Measurements from ENCODE around the gene MUC16. TPM values are rescaled to one million over a fixed set of nuclear protein-coding genes. Genes with fewer than 3 reads are reported as not detected.

MUC16 gene
- total and polyA plus RNA-seq, 4 donors, result under 0.01 TPM; not detected in 3

DNA sequence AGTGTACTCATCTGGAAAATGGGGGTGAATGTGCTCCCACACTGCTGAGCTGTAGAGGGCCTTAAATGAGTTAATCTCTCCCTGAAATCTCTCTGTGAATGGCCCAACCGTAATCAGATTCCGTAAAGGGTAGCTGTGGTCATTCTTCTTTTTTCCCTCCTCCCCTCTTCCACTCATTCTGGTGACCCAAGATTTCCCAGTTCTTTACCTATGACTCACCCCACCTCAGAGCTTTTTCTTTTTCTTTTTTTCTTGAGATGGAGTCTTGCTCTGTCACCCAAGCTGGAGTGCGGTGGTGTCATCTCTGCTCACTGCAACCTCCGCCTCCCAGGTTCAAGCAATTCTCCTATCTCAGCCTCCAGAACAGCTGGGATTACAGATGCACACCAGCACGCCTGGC is 33.3 kb upstream of the MUC16 start:
- Histone ChIP-seq H3K27me3 (ENCODE audit: control insufficient read depth in 4 of 4, insufficient read depth in 4 of 4, low read length in 3 of 4) (no peaks in the 10 kb centered on the region), H3K4me1 (ENCODE audit: control insufficient read depth in 4 of 4, insufficient read depth in 4 of 4, low read length in 3 of 4) (no peaks in the 10 kb centered on the region), H3K4me3 (ENCODE audit: low read depth in 1 of 3, low read length in 3 of 3) (no peak overlapping the region), H3K9ac (ENCODE audit: low read depth in 1 of 2, low read length in 2 of 2) (no peak overlapping the region), H3K36me3 (ENCODE audit: control insufficient read depth in 4 of 4, insufficient read depth in 3 of 4, low read depth in 1 of 4, low read length in 3 of 4) (no peaks in the 10 kb centered on the region), H3K9me3 (ENCODE audit: control insufficient read depth in 4 of 4, low read length in 3 of 4) (no peaks in the 10 kb centered on the region), H3K27ac (ENCODE audit: low read depth in 1 of 2, low read length in 2 of 2) (no peak overlapping the region)
- DNase-seq (ENCODE audit: low spot score), result no peak
- 91% methylated on average over 5 of the region's 5 CpGs for WGBS
- TF ChIP-seq, protein P1, sequence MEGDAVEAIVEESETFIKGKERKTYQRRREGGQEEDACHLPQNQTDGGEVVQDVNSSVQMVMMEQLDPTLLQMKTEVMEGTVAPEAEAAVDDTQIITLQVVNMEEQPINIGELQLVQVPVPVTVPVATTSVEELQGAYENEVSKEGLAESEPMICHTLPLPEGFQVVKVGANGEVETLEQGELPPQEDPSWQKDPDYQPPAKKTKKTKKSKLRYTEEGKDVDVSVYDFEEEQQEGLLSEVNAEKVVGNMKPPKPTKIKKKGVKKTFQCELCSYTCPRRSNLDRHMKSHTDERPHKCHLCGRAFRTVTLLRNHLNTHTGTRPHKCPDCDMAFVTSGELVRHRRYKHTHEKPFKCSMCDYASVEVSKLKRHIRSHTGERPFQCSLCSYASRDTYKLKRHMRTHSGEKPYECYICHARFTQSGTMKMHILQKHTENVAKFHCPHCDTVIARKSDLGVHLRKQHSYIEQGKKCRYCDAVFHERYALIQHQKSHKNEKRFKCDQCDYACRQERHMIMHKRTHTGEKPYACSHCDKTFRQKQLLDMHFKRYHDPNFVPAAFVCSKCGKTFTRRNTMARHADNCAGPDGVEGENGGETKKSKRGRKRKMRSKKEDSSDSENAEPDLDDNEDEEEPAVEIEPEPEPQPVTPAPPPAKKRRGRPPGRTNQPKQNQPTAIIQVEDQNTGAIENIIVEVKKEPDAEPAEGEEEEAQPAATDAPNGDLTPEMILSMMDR (IDR thresholded peaks at IDR 0.05; ENCODE audit: low read depth, low read length, missing input control), result no peak
- TF ChIP-seq, protein P2, sequence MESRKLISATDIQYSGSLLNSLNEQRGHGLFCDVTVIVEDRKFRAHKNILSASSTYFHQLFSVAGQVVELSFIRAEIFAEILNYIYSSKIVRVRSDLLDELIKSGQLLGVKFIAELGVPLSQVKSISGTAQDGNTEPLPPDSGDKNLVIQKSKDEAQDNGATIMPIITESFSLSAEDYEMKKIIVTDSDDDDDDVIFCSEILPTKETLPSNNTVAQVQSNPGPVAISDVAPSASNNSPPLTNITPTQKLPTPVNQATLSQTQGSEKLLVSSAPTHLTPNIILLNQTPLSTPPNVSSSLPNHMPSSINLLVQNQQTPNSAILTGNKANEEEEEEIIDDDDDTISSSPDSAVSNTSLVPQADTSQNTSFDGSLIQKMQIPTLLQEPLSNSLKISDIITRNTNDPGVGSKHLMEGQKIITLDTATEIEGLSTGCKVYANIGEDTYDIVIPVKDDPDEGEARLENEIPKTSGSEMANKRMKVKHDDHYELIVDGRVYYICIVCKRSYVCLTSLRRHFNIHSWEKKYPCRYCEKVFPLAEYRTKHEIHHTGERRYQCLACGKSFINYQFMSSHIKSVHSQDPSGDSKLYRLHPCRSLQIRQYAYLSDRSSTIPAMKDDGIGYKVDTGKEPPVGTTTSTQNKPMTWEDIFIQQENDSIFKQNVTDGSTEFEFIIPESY (IDR thresholded peaks at IDR 0.05), result no peak
- no peak for TF ChIP-seq GABPA (IDR thresholded peaks at IDR 0.05 in 1 of 2, conservative IDR thresholded peaks at IDR 0.05 in 1 of 2)
- TF ChIP-seq FOXA2 (IDR thresholded peaks at IDR 0.05), result no peak
- no peak for TF ChIP-seq HNF4G (IDR thresholded peaks at IDR 0.05)
- TF ChIP-seq, protein P3, sequence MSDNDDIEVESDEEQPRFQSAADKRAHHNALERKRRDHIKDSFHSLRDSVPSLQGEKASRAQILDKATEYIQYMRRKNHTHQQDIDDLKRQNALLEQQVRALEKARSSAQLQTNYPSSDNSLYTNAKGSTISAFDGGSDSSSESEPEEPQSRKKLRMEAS (IDR thresholded peaks at IDR 0.05), result no peak
- TF ChIP-seq TAF1 (conservative IDR thresholded peaks at IDR 0.05), result no peak
- no peak for TF ChIP-seq HNF4A (conservative IDR thresholded peaks at IDR 0.05)
- TF ChIP-seq FOXA1 (IDR thresholded peaks at IDR 0.05), result no peak
- TF ChIP-seq SP1 (IDR thresholded peaks at IDR 0.05), result no peak
- TF ChIP-seq NR2F2 (IDR thresholded peaks at IDR 0.05), result no peak
- TF ChIP-seq, protein P4, sequence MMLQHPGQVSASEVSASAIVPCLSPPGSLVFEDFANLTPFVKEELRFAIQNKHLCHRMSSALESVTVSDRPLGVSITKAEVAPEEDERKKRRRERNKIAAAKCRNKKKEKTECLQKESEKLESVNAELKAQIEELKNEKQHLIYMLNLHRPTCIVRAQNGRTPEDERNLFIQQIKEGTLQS (IDR thresholded peaks at IDR 0.05), result no peak

DNA sequence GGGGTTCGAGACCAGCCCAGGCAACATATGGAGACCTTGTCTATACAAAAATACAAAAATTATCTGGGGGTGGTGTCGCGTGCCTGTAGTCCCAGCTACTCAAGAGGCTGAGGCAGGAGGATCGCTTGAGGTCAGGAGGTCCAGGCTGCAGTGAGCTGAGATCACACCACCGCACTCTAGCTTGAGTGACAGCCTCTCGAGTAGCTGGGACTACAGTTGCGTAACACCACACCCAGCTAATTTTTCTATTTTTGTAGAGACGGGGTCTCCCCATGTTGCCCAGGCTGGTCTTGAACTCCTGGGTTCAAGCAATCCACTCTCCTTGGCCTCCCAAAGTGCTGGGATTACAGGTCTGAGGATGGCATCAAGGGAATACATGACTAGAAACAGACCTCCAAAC is 30.8 kb upstream of the MUC16 start:
- Histone ChIP-seq H3K4me3 (ENCODE audit: low read depth in 1 of 3, low read length in 3 of 3) (no peak overlapping the region), H3K4me1 (ENCODE audit: control insufficient read depth in 4 of 4, insufficient read depth in 4 of 4, low read length in 3 of 4) (no peaks in the 10 kb centered on the region), H3K9me3 (ENCODE audit: control insufficient read depth in 4 of 4, low read length in 3 of 4) (no peaks in the 10 kb centered on the region), H3K9ac (ENCODE audit: low read depth in 1 of 2, low read length in 2 of 2) (no peak overlapping the region), H3K36me3 (ENCODE audit: control insufficient read depth in 4 of 4, insufficient read depth in 3 of 4, low read depth in 1 of 4, low read length in 3 of 4) (no peaks in the 10 kb centered on the region), H3K27ac (ENCODE audit: low read depth in 1 of 2, low read length in 2 of 2) (no peak overlapping the region), H3K27me3 (ENCODE audit: control insufficient read depth in 4 of 4, insufficient read depth in 4 of 4, low read length in 3 of 4) (no peaks in the 10 kb centered on the region)
- 83% methylated on average over 8 of the region's 8 CpGs for WGBS
- TF ChIP-seq YY1 (IDR thresholded peaks at IDR 0.05) (no peak), RAD21 (IDR thresholded peaks at IDR 0.05) (no peak), SP1 (IDR thresholded peaks at IDR 0.05) (no peak), HNF4A (conservative IDR thresholded peaks at IDR 0.05) (no peak), TAF1 (conservative IDR thresholded peaks at IDR 0.05) (no peak), FOXA2 (IDR thresholded peaks at IDR 0.05) (no peak), GABPA (IDR thresholded peaks at IDR 0.05 in 1 of 2, conservative IDR thresholded peaks at IDR 0.05 in 1 of 2) (no peak)
- TF ChIP-seq, protein P2 (IDR thresholded peaks at IDR 0.05), result no peak
- TF ChIP-seq, protein P4 (IDR thresholded peaks at IDR 0.05), result no peak
- TF ChIP-seq, protein P3 (IDR thresholded peaks at IDR 0.05), result no peak
- TF ChIP-seq, protein P1 (IDR thresholded peaks at IDR 0.05; ENCODE audit: low read depth, low read length, missing input control), result no peak
- DNase-seq (ENCODE audit: low spot score), result no peak

All from liver (tissue), 9 donors.